KG1 (cell line): ENCODE measurements around the gene MBD3L4.
"Not testable (repeated sequence)": the region's sequence is repeated elsewhere in the genome, so short reads cannot be mapped to it uniquely, and the experiment has no call there.

ENCODE experiments used
- DNase-seq: peaks from one replicate; lab custom pipeline; 2025; lab: John Stamatoyannopoulos, UW

Gene MBD3L4

DNA sequence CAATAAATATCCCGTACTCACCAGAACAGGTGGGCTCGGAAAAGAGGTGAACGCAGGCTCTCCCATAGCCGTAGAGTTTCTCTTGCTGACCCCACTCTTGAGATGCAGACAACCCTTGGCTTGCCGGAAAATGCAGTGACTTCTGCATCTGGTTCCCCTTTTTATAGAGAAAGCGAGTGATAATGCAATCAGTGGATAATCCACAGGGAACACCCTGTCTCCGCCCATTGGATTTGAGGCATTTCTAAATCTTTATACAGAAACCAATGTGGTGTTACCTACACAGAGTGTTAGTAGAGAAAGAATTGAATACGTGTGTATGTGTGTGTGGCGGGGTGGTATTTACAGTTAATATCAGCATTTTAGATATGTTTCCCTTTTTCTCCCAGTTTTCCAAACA lies at the start of gene MBD3L4:
MBD3L4 (minus strand) TSS at position 101 of the 400 bp plus-strand sequence; CDS start at position 66, 35 bp downstream.
- not testable (repeated sequence) for DNase-seq

DNA sequence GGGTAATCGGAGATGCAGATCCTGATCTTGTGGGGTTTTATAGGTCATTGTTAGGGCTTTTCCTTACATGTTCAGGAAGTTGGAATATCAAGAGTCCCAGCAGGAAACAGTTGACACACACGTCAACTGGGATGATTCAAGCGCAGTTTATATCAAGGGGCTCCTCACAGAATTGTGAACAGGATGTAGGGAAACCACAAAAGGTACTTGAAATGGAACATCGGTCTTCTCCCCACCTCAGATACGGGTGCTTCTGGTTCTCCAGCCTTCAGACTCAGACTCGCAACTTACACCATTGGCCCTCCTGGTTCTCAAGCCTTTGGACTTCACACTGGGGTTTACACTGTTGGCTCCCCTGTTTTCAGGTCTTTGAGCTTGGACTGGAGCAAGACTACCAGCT lies 49.0 kb upstream of the MBD3L4 start:
- no peak for DNase-seq

DNA sequence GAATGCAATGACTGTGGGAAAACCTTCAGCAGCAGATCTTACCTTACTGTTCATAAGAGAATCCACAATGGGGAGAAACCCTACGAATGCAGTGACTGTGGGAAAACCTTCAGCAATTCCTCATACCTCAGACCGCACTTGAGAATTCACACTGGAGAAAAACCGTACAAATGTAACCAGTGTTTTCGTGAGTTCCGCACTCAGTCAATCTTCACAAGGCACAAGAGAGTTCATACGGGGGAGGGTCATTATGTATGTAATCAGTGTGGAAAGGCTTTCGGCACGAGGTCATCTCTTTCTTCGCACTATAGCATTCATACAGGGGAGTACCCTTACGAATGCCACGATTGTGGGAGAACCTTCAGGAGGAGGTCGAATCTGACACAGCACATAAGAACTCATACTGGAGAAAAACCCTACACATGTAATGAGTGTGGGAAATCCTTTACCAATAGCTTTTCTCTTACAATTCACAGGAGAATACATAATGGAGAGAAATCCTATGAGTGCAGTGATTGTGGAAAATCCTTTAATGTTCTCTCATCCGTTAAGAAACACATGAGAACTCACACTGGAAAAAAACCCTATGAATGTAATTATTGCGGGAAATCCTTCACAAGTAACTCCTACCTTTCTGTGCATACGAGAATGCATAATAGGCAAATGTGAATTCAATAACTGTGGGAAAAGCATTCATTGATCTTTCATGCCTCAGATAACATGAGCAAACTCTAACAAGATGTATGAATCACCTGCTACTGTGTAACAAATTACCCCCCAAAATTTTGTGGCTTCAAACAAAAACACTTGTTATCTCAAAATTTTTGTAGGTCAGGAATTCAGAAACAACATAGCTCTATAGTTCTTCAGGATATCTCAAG lies 43.3 kb upstream of the MBD3L4 start:
- no peak for DNase-seq

DNA sequence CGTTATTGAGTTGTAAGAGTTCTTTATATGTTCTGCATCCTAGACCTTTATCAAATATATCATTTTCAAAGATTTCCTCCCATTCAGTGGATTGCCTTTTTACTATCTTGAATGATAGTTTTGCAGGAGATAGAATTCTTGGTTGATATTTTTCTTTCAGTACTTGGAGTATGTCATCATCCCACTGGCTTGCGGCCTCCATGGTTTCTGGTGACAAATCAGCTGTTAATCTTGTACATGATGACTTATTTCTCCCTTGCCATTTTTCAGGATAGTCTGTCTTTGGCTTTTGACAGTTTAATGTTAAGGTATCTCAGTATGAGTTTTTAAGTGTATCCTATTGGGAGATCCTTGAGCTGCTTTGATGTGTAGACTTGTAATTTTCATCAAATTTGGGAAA lies 38.0 kb upstream of the MBD3L4 start:
- no peak for DNase-seq

DNA sequence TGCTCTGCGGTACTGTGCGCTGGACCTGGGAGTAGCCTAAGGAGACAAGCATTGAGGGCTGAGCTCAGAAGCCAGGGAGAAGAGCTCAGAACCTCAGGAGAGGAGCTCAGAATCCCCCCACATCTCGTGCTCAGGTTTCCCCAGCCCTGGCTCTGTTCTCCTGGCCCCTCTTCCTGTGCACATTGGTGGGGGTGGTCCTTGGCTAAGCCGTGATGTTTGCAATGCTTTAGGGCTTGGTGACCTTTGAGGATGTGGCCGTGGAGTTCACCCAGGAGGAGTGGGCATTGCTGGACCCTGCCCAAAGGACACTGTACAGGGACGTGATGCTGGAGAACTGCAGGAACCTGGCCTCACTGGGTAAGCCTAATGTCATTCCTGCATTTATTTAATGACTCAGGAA lies 36.2 kb upstream of the MBD3L4 start:
- no peak for DNase-seq

DNA sequence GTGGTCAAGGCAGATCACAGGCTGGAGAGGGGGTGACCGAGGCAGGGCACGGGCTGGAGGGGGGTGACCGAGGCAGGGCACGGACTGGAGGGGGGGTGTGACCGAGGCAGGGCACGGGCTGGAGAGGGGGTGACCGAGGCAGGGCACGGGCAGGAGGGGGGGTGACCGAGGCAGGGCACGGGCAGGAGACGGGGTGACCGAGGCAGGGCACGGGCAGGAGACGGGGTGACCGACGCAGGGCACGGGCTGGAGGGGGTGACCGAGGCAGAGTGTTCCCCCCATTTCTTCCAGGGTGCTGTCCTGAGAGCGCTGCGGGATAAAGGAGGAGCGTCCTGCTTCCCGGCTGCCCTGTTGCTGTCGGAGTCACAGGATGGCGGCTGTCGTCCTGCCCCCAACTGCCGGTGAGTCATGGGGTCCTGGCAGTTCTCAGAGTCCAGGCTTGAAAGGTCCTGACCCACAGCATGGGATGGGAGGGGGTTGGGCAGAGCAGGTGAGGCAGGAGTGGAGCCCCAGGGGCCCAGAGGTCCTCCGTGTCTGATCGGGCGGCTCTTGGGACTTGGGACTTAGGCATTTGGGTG lies 34.8 kb upstream of the MBD3L4 start:
- DNase-seq, result no peak

DNA sequence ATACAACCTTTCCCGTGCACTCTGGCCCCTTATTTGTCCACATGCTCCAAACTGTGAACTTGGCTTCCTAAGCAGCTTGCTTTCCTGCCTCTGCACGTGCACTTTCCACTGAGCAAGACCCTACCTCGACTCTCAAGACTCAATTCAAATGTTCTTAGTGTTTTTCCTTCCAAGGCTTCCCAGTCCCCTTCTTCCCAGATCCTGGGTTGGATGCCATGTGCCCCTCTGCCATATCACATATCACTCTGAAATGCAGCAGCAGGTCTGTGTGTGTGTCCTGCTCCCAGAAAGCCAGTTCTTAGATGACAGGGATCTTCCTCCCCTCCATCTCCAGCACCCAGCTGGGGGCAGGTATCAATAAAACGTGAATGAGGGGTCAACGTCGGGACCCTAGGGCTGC lies 32.6 kb upstream of the MBD3L4 start:
- DNase-seq, result no peak

DNA sequence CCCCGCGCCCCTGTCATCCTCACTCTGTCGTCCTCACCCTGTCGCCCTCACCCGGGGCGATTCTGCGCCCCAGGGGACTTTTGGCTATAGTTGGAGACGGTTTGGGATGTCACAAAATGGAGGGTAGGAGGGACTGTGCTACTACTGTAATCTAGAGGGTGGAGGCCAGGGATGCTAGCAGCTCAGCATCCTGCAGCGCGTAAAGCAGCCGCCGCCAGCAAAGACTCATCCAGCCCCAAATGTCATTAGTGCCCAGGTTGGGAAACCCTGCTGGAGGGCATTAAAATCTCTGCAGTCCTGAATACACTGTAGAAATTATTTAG lies 29.9 kb upstream of the MBD3L4 start:
- DNase-seq, result no peak

DNA sequence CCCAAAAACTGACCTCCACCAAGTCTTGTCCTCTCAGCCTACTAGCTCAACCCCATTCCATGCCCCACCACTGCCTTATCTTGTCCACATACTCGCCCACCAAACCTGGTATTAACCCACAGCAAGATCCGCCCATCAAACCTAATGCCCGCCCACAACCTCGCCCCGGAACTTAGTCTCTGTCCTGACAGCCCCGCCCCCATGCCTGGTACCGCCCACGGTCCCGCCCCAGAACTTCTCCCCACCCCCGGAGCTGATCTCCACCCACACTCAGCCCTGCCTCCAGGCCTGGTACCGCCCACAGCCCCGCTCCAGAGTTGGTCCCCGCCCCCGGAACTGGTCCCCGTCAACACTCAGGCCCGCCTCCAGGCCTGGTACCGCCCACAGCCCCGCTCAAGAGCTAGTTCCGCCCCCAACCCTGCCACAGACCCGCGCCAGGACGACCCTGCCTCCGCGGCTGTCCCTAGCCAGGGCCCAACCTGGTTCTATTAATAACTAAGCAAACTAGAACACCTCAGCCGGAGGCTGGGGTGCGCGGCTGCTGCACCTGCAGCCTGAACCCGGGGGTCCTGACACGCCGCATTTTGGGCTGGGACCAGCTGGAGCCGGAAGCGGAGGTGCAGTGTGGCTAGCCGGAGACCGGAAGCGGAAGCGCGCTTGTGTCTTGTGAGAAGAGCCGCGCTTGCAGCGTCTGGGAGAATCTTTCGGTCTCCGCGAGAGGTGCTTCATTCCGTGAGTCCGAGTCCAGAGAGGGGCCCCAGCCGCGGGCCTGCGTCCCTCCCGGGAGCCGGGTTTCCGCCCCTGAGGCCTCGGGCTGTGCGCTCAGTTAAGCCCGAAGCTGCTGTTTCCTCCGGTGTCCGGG lies 29.3 kb upstream of the MBD3L4 start, which contains the start of gene ZNF557:
ZNF557 (plus strand) TSS at position 662 of the 862 bp plus-strand sequence. CDS start 5,372 bp downstream, outside the sequence.
- peak; percentile 93 for DNase-seq

DNA sequence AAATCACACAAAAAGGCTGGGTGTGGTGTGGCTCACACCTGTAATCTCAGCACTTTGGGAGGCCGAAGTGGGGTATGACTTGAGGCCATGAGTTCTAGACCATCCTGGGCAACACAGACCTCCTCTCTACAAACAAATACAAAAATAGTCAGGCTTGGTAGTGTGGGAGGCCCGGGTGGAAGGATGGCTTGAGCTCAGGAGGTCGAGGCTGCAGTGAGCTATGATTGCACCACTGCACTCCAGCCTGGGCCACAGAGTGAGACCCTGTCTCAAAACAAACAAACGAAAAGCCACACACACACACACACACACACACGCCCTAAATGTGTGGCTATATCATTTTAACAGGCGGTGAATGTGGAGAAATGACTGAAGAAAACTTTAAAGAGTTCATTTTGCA lies 28.6 kb upstream of the MBD3L4 start:
- no peak for DNase-seq

DNA sequence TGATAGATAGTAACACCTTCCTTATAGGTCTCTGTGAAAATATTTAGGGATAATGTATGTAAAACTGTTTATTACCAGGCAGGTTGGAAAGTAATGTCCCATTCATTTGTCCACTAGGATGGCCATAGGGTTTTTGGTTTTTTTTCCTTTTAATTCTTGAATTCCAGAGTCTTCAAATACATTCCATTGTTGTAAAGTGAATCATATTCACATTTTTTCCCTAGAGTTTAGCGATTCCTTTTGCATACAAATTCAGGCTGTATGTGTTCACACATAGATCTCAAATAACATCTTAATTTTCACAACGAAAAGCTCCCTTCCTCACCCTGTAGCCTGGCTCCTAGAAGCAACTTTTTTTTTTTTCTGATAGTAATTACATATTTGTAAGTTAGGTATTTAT lies 27.7 kb upstream of the MBD3L4 start:
- DNase-seq, result no peak

DNA sequence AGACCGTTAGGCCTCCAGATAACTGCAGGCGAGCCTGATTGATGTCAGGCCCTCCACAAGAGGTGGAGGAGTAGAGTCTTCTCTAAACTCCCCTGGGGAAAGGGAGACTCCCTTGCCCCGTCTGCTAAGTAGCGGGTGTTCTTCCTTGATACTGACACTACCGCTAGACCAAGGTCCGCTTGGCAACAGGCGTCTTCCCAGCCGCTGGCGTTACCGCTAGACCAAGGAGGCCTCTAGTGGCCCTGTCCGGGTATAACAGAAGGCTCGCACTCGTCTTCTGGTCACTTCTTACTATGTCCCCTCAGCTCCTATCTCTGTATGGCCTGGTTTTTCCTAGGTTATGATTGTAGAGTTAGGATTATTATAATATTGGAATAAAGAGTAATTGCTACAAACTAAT lies 27.1 kb upstream of the MBD3L4 start:
- DNase-seq, result not testable (repeated sequence)

DNA sequence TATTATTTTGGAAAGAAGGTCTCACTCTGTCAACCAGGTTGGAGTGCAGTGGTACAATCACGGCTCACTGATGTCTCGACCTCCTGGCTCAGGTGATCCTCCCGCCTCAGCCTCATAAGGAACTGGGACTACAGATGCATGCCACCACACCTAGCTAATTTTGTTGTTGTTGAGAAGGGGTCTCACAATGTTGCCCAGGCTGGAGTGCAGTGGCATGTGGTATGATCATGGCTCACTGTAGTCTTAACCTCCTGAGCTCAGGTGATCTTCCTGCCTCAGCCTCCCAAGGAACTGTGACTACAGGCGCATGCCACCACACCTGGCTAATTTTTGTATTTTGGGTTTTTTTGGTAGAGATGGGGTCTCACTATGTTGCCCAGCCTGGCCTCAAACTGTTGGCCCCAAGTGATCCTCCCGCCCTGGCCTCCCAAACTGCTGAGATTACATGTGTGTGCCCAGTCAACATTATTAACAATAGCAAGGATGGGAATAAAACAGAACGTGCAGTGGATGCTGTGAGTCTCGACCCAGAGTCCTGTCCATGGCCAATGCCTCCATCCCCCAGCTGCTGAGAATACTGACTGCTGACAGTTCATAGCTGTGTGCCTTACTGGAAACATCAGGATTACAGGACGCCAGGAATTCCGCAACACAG lies 23.9 kb upstream of the MBD3L4 start:
- DNase-seq, result no peak

DNA sequence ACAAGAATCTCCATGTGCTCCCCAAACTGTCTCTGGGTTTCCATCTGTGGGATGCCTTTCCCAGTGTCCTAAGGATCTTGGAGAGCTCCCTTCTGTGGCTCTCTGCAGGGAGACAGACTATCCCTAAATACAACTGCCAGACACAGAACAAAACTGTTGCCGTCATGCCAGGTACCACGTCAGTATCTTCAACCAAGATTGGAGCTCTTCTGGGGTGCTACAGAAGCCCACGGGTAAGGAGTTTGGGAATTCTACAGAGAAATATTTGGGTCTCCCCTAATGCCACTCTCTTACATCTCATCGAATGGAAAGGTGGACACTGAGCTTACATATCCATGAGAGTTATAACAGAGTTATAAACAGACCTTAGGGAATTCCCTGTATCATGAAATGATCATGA lies 23.4 kb upstream of the MBD3L4 start:
- no peak for DNase-seq

DNA sequence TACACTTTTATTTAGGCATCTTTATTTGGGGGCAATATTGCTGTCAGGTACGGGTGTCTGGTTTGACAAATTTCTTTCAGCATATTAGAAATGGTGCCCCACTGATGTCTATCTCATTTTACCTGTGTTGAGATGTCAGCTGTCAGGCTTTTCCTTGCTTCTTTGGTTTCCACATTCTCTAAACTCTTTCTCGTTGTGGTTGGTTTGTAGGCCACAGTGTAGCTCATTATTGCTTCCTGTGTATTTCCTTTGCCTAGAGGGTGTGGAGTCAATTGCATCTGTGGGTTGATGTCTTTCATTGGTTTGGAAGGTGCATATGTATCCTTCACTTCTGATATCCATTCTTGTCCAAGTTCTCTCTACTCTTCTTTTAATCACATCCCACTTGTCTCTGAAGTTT lies 20.0 kb upstream of the MBD3L4 start:
- not testable (repeated sequence) for DNase-seq

DNA sequence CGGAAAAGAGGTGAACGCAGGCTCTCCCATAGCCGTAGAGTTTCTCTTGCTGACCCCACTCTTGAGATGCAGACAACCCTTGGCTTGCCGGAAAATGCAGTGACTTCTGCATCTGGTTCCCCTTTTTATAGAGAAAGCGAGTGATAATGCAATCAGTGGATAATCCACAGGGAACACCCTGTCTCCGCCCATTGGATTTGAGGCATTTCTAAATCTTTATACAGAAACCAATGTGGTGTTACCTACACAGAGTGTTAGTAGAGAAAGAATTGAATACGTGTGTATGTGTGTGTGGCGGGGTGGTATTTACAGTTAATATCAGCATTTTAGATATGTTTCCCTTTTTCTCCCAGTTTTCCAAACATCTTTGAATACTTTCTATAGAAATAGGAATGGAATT lies 18.6 kb upstream of the MBD3L4 start, which contains the start of gene MBD3L3:
MBD3L3 (minus strand) TSS at position 101 of the 400 bp plus-strand sequence; CDS start at position 30, 71 bp downstream.
- DNase-seq, result not testable (repeated sequence)

DNA sequence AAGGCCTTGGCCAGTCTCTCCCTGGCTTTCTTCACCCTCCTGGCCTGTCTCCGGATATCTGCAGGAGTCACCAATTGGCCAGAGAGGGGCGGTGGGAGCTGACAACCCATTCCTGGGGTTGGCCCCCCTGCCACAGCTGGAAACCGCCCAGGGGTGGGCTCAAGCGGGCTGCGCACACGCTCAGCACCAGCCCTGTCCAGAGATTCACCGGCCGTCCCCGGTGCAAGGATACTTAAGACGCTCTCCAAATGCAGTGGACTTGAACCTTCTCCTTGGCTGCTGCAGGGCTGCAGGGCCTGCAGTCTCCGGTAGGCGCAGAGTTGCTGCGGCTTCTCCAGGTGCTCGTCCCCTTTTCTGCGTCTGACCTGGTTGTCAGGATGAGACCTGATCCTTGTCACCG lies 16.4 kb upstream of the MBD3L4 start:
- not testable (repeated sequence) for DNase-seq

DNA sequence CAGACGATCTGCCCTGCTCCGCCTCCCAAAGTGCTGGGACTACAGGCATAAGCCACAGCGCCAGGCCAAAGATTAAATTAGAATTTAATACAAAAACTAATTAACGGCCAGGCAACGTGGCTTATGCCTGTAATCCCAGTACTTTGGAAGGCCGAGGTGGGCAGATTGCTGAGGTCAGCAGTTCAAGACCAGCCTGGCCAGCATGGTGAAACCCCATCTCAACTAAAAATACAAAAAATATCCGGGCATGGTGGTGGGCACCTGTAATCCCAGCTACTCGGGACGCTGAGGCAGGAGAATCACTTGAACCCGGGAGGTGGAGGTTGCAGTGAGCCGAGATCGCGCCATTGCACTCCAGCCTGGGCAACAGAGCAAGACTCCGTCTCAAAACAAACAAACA lies 15.7 kb upstream of the MBD3L4 start:
- not testable (repeated sequence) for DNase-seq

DNA sequence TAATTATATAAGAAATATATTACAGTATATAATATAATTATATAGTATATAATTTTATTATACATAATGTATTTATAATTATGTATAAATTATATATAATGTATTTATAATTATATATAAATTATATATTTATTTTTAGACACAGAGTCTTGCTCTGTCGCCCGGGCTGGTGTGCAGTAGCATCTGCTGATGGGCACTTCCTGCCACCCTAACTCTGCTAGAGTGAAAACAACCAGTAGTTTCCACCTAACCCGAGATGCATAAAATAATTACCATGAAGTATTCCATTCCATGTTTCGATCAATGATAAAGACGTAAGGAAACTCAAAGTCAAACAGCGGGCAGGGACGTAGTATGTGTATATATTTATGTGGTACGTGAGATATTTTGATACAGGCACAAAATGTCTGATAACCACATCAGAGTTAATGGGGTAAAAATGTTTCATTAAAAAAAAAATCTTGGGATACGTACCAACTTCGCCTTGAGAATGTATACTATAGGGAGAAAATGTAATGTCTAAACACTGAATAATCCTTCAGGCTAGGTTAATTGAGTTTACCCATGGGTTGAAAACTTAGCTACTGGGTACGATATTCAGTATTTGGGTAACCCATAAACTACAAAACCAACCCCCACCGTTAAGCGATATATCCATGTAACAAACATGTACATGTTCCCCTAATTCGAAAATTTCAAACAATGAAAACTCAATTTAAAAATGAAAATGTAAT lies 14.8 kb upstream of the MBD3L4 start:
- not testable (repeated sequence) for DNase-seq

DNA sequence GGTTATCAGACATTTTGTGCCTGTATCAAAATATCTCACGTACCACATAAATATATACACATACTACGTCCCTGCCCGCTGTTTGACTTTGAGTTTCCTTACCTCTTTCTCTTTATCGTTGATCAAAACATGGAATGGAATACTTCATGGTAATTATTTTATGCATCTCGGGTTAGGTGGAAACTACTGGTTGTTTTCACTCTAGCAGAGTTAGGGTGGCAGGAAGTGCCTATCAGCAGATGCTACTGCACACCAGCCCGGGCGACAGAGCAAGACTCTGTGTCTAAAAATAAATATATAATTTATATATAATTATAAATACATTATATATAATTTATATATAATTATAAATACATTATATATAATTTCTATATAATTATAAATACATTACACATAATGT lies 12.9 kb upstream of the MBD3L4 start:
- not testable (repeated sequence) for DNase-seq

DNA sequence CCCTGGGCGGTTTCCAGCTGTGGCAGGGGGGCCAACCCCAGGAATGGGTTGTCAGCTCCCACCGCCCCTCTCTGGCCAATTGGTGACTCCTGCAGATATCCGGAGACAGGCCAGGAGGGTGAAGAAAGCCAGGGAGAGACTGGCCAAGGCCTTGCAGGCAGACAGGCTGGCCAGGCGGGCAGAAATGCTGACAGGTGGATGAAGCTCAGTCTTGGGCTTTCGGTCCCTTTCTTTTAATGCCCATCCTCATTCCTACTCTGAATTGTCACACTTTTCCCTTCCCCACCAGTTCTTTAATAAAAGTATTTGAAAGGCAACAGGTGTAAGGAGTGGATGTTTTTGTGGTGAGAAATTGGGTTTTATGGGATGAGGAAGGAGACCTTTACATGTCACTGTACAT lies 11.4 kb upstream of the MBD3L4 start:
- not testable (repeated sequence) for DNase-seq
